ENCODE data around the gene NRSN1. TPM values are rescaled to one million over a fixed set of nuclear protein-coding genes. Genes with fewer than 3 reads are reported as not detected.

Gene NRSN1
- total and polyA plus RNA-seq, 2 experiments from 2014 or later, result 0.68 to 1.5 TPM

DNA sequence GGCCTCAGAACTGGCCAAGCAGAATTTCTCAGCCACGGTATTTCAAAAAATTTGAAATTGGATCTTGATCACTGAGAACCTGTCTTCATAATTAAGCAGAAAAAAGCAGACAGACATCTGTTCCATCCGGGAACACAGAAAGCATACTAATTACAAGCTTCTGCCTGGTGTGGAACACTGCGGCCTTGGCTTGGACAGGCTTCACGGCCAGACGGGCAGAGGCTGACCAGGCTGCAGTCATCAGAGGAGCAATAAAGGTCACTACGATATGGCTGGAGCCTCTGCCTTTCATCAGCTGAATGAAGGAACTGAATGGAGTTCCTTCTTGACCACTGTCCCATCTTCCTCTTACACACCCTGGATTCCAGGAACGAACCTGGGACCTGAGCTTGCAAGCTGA is 3.9 kb upstream of the NRSN1 start (continued):
- TF ChIP-seq CTCF (conservative IDR thresholded peaks at IDR 0.05; ENCODE audit: low read depth in 2 of 2) (no peak), ZNF331 (CRISPR knock-in tag; IDR thresholded peaks at IDR 0.05; ENCODE audit: low read depth) (no peak), EZH2phosphoT487 (IDR thresholded peaks at IDR 0.05; ENCODE audit: unreplicated experiment) (no peak), ETS1 (IDR thresholded peaks at IDR 0.05) (no peak), JUNB (IDR thresholded peaks at IDR 0.05; ENCODE audit: unreplicated experiment) (no peak), STAT1 (IDR thresholded peaks at IDR 0.05; ENCODE audit: unreplicated experiment) (no peak)

DNA sequence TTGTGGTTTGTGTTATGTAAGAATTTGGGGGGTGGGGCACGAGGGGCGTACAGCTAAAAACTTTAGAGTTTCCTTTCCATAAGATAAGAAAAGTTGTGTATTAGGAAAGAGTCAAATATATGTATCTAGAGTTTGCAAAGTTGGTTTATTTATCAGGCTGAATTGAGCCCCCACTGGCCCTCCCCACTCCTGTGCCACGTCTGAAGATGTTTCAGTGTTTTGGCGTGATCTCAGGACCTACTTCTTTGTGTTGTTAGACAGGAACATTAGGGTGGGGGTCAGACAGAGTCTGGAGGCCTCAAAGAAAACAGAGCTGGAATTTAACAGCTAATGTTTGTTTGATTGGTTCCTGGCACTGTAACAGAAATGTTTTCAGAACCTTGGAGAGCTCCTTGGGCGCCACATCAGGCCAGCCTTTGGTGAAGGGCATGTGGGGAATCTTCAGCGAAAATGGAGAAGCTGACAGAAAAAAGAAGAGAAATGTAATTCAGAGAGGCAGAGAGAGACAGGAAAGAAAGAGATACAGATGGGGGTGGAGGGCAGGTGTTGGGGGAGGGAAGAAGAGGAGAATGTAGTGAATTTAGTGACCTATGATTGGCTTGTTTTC is 674 bp downstream of the NRSN1 start:
- no peaks in the 10 kb centered on the region for H3K36me3 ChIP-seq (ENCODE audit: insufficient read depth)
- H3F3A ChIP-seq (replicated peaks; ENCODE audit: low read depth), result no peaks in the 10 kb centered on the region
- DNase-seq (ENCODE audit: low spot score) (peak; percentile 95), ATAC-seq (peak; percentile 92)
- H3K9me2 ChIP-seq (ENCODE audit: insufficient read depth), result no peaks in the 10 kb centered on the region
- H4K20me1 ChIP-seq (replicated peaks; ENCODE audit: insufficient read depth), result no peaks in the 10 kb centered on the region
- Mint-ChIP-seq H3K9me3 (no peaks in the 10 kb centered on the region), H3K4me1 (peaks cover 10% of the 10 kb centered on the region; the same call in 2 of the 3 replicates), H3K4me3 (peak overlapping the region; percentile 83), H3K36me3 (ENCODE audit: low read depth) (no peaks in the 10 kb centered on the region), H3K27me3 (ENCODE audit: insufficient read depth, low read depth, poor library complexity) (peaks cover 3% of the 10 kb centered on the region), H3K27ac (no peak overlapping the region)
- no peaks in the 10 kb centered on the region for H3K79me2 ChIP-seq (replicated peaks; ENCODE audit: insufficient read depth)
- TF ChIP-seq, protein P1, sequence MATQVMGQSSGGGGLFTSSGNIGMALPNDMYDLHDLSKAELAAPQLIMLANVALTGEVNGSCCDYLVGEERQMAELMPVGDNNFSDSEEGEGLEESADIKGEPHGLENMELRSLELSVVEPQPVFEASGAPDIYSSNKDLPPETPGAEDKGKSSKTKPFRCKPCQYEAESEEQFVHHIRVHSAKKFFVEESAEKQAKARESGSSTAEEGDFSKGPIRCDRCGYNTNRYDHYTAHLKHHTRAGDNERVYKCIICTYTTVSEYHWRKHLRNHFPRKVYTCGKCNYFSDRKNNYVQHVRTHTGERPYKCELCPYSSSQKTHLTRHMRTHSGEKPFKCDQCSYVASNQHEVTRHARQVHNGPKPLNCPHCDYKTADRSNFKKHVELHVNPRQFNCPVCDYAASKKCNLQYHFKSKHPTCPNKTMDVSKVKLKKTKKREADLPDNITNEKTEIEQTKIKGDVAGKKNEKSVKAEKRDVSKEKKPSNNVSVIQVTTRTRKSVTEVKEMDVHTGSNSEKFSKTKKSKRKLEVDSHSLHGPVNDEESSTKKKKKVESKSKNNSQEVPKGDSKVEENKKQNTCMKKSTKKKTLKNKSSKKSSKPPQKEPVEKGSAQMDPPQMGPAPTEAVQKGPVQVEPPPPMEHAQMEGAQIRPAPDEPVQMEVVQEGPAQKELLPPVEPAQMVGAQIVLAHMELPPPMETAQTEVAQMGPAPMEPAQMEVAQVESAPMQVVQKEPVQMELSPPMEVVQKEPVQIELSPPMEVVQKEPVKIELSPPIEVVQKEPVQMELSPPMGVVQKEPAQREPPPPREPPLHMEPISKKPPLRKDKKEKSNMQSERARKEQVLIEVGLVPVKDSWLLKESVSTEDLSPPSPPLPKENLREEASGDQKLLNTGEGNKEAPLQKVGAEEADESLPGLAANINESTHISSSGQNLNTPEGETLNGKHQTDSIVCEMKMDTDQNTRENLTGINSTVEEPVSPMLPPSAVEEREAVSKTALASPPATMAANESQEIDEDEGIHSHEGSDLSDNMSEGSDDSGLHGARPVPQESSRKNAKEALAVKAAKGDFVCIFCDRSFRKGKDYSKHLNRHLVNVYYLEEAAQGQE (IDR thresholded peaks at IDR 0.05; ENCODE audit: unreplicated experiment), result peak; percentile 93
- no peak for TF ChIP-seq JUNB (IDR thresholded peaks at IDR 0.05; ENCODE audit: unreplicated experiment)
- H3K27ac ChIP-seq (ENCODE audit: low read depth), result no peak overlapping the region
- H2AFZ ChIP-seq, result peak overlapping the region; percentile 96; the same call in 1 of the 2 replicates
- no peaks in the 10 kb centered on the region for H3K27me3 ChIP-seq (ENCODE audit: insufficient read depth)
- H3K4me1 ChIP-seq (ENCODE audit: insufficient read depth), result peaks cover 4% of the 10 kb centered on the region; the same call in 1 of the 2 replicates
- peak overlapping the region; percentile 75 for H3K4me3 ChIP-seq
- peak overlapping the region; percentile 93 for H3K4me2 ChIP-seq
